K562 (cell line): ENCODE data around the gene BRWD1. TPM values are rescaled to one million over a fixed set of nuclear protein-coding genes. Genes with fewer than 3 reads are reported as not detected.
A peak's percentile ranks its signal among the peaks of the same experiment; 100 is the strongest.

Source experiments
- ARID3A ChIP-seq: IDR thresholded peaks from 2 replicates; pipeline ENCODE4 v1.6.1; 2012; ENCODE audit warnings: low read depth, low read length, improper control_type of control experiment, borderline replicate concordance
- CLOCK ChIP-seq: fragments of 250-450 bp; sonication (Bioruptor Pico); IDR thresholded peaks from 2 replicates; pipeline ENCODE4 v1.4.0; 2020; ENCODE audit warnings: mild to moderate bottlenecking, moderate library complexity, borderline replicate concordance
- ELF4 ChIP-seq: fragments of 450-650 bp; formaldehyde crosslinking; IDR thresholded peaks from 2 replicates; pipeline ENCODE4 v1.4.0; 2022; ENCODE audit warnings: missing genetic modification characterization
- EWSR1 ChIP-seq: fragments of 450-650 bp; IDR thresholded peaks from 2 replicates; pipeline ENCODE4 v1.6.1; 2018; ENCODE audit warnings: borderline replicate concordance, mild to moderate bottlenecking, low read depth, moderate library complexity; ENCODE audit not compliant: partially characterized antibody
- NFE2L1 ChIP-seq: fragments of 450-650 bp; IDR thresholded peaks from 2 replicates; pipeline ENCODE4 v1.6.1; 2016; ENCODE audit warnings: missing genetic modification characterization, low read depth, mild to moderate bottlenecking, missing compliant biosample characterization, moderate library complexity, borderline replicate concordance
- NFXL1 ChIP-seq: fragments of 450-650 bp; formaldehyde crosslinking; IDR thresholded peaks from 2 replicates; pipeline ENCODE4 v1.4.0; 2021; ENCODE audit warnings: mild to moderate bottlenecking
- PPARD ChIP-seq: fragments of 250-450 bp; sonication (Bioruptor Pico); IDR thresholded peaks from 2 replicates; pipeline ENCODE4 v1.8.0; 2022; ENCODE audit warnings: inconsistent platforms, mild to moderate bottlenecking, moderate library complexity
- RAD21 ChIP-seq, 2 experiments: fragments of 250-450 bp in 1 of 2; fragments of 450-650 bp in 1 of 2; sonication (Bioruptor Pico) in 1 of 2; formaldehyde crosslinking in 1 of 2; IDR thresholded peaks in 1 of 2; conservative IDR thresholded peaks in 1 of 2; 2 replicates each; pipeline versions ENCODE4 v1.4.0 to v1.8.0; 2020 to 2022; ENCODE audit warnings: mild to moderate bottlenecking in 2 of 2, moderate library complexity in 1 of 2
- RCOR1 ChIP-seq, 2 experiments: IDR thresholded peaks; 2 replicates each; pipeline ENCODE4 v1.6.1; 2012; ENCODE audit warnings: low read depth in 2 of 2, low read length in 2 of 2, borderline replicate concordance in 1 of 2, improper control_type of control experiment in 1 of 2
- SMAD4 ChIP-seq: fragments of 250-450 bp; sonication (Bioruptor Pico); conservative IDR thresholded peaks from 2 replicates; pipeline ENCODE4 v1.8.0; 2021; ENCODE audit warnings: inconsistent platforms, mild to moderate bottlenecking, moderate library complexity
- SMARCC2 ChIP-seq: fragments of 450-650 bp; IDR thresholded peaks from 2 replicates; pipeline ENCODE4 v1.6.1; 2017; ENCODE audit warnings: antibody characterized with exemption, moderate library complexity, mild to moderate bottlenecking, low read depth
- TAF15 ChIP-seq: fragments of 200-400 bp; formaldehyde crosslinking; IDR thresholded peaks from 2 replicates; pipeline ENCODE4 v1.6.1; 2017; ENCODE audit warnings: mild to moderate bottlenecking, low read depth, low read length, moderate library complexity
- XRCC5 ChIP-seq: fragments of 200-400 bp; formaldehyde crosslinking; IDR thresholded peaks from 2 replicates; pipeline ENCODE4 v1.6.1; 2017; ENCODE audit warnings: low read depth, mild to moderate bottlenecking, low read length
- ZNF347 ChIP-seq: fragments of 450-650 bp; formaldehyde crosslinking; IDR thresholded peaks from 2 replicates; pipeline ENCODE4 v1.4.0; 2020; ENCODE audit warnings: low read depth, mild to moderate bottlenecking, moderate library complexity
- polyA plus RNA-seq, 8 experiments: library from polyadenylated mRNA; depleted of rRNA in 4 of 8; stranded (reverse) in 5 of 8; unstranded in 3 of 8; fragments of >200 nt; fragmentation: Nextera tagmentation in 2 of 8; fragmentation: Illumina TruSeq in 1 of 8; extraction: Ambion mirVana in 2 of 8; extraction: Trizol in 1 of 8; gene quantifications; 2 replicates each; pipeline versions ENCODE4 v1.2.1 to v1.2.3, GENCODE V29; 2011 to 2014; ENCODE audit warnings: inconsistent platforms in 1 of 8, missing spikeins in 1 of 8
- total RNA-seq, 7 experiments: library from RNA; depleted of rRNA in 6 of 7; stranded (reverse); fragments of >200 nt in 6 of 7; fragmentation: Illumina TruSeq in 2 of 7; extraction: Trizol in 2 of 7; gene quantifications; 2 replicates each; pipeline versions ENCODE4 v1.2.1 to v1.2.3, GENCODE V29; 2011 to 2021; ENCODE audit warnings: low replicate concordance in 1 of 7
- TF ChIP-seq, protein P1 (sequence below): fragments of 450-650 bp; IDR thresholded peaks from 2 replicates; pipeline ENCODE4 v1.6.1; 2016; ENCODE audit warnings: antibody characterized with exemption
- TF ChIP-seq, protein P2 (sequence below), 2 experiments: fragments of 450-650 bp; IDR thresholded peaks; 2 replicates each; pipeline ENCODE4 v1.6.1; 2016
- TF ChIP-seq, protein P3 (sequence below): fragments of 450-650 bp; IDR thresholded peaks from 2 replicates; pipeline ENCODE4 v1.6.1; 2016; ENCODE audit warnings: low read depth, mild to moderate bottlenecking, moderate library complexity
- TF ChIP-seq, protein P4 (sequence below), 2 experiments: fragments of 250-450 bp in 1 of 2; fragments of 450-650 bp in 1 of 2; sonication (Bioruptor Pico) in 1 of 2; IDR thresholded peaks; 2 replicates each; pipeline versions ENCODE4 v1.6.1 to v1.8.0; 2016 to 2021; ENCODE audit warnings: mild to moderate bottlenecking in 2 of 2, moderate library complexity in 2 of 2, missing compliant biosample characterization in 1 of 2, missing genetic modification characterization in 1 of 2

The BRWD1 gene
- total and polyA plus RNA-seq, 9 of the 15 experiments (the other 6 are each of a cell fraction or from before 2014, with no cell fraction given) = 10.1 to 60.2 (median 34.1) TPM

DNA sequence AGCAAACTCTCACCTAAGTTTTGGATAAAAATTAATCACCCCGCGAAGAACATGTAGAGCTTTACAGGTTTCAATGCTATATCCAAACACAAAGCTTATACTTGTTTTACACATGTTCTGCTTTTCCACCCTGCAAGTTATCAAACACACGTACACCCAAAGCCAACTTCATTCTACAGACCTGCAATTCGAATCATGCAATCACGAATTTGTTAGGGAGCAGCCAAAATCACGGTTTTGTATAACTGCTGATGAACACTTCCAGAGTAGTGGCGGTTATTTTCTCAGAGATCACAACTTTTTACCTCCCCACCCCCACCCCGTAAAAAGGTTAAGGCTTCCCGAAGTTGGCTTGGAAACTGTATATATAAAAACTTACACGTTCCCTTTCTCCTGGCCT lies 34.1 kb upstream of the BRWD1 start (continued):
- TF ChIP-seq NFE2L1 (no peak), ARID3A (no peak), SMARCC2 (0 out of 2 replicates have a peak, but pooled peaks have one; percentile 10), PPARD (CRISPR knock-in tag) (no peak), NFXL1 (CRISPR knock-in tag) (no peak), RCOR1 (IDR thresholded peaks at IDR 0.05; ENCODE audit: borderline replicate concordance in 1 of 2, low read depth in 2 of 2, low read length in 2 of 2) (peak in 1 of 2 experiments; percentile 40; a peak in 1 of 4 replicates), RAD21 (CRISPR knock-in tag; conservative IDR thresholded peaks at IDR 0.05 in 1 of 2, IDR thresholded peaks at IDR 0.05 in 1 of 2) (0 out of 4 replicates have a peak, but pooled peaks of 1 of the 2 experiments have one; percentile 4), ELF4 (CRISPR knock-in tag) (no peak), ZNF347 (CRISPR knock-in tag) (no peak), SMAD4 (CRISPR knock-in tag) (no peak), EWSR1 (no peak), XRCC5 (no peak), TAF15 (no peak), CLOCK (CRISPR knock-in tag) (no peak)
- TF ChIP-seq, protein P1, sequence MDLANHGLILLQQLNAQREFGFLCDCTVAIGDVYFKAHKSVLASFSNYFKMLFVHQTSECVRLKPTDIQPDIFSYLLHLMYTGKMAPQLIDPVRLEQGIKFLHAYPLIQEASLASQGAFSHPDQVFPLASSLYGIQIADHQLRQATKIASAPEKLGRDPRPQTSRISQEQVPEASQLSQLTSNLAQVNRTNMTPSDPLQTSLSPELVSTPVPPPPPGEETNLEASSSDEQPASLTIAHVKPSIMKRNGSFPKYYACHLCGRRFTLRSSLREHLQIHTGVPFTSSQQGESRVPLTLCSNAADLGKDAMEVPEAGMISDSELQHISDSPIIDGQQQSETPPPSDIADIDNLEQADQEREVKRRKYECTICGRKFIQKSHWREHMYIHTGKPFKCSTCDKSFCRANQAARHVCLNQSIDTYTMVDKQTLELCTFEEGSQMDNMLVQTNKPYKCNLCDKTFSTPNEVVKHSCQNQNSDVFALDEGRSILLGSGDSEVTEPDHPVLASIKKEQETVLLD = no peak
- TF ChIP-seq, protein P2, sequence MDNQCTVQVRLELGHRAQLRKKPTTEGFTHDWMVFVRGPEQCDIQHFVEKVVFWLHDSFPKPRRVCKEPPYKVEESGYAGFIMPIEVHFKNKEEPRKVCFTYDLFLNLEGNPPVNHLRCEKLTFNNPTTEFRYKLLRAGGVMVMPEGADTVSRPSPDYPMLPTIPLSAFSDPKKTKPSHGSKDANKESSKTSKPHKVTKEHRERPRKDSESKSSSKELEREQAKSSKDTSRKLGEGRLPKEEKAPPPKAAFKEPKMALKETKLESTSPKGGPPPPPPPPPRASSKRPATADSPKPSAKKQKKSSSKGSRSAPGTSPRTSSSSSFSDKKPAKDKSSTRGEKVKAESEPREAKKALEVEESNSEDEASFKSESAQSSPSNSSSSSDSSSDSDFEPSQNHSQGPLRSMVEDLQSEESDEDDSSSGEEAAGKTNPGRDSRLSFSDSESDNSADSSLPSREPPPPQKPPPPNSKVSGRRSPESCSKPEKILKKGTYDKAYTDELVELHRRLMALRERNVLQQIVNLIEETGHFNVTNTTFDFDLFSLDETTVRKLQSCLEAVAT (IDR thresholded peaks at IDR 0.05) = peak in 1 of 2 experiments; percentile 36; a peak in 1 of 4 replicates
- TF ChIP-seq, protein P3, sequence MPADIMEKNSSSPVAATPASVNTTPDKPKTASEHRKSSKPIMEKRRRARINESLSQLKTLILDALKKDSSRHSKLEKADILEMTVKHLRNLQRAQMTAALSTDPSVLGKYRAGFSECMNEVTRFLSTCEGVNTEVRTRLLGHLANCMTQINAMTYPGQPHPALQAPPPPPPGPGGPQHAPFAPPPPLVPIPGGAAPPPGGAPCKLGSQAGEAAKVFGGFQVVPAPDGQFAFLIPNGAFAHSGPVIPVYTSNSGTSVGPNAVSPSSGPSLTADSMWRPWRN = no peak
- TF ChIP-seq, protein P4, sequence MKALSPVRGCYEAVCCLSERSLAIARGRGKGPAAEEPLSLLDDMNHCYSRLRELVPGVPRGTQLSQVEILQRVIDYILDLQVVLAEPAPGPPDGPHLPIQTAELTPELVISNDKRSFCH (CRISPR knock-in tag; IDR thresholded peaks at IDR 0.05) = no peak
- TF ChIP-seq, protein P4 (tag; IDR thresholded peaks at IDR 0.05) = no peak
